Measurements from ENCODE around the gene ZNF280B. TPM values are rescaled to one million over a fixed set of nuclear protein-coding genes. Genes with fewer than 3 reads are reported as not detected.

The ZNF280B gene, protein sequence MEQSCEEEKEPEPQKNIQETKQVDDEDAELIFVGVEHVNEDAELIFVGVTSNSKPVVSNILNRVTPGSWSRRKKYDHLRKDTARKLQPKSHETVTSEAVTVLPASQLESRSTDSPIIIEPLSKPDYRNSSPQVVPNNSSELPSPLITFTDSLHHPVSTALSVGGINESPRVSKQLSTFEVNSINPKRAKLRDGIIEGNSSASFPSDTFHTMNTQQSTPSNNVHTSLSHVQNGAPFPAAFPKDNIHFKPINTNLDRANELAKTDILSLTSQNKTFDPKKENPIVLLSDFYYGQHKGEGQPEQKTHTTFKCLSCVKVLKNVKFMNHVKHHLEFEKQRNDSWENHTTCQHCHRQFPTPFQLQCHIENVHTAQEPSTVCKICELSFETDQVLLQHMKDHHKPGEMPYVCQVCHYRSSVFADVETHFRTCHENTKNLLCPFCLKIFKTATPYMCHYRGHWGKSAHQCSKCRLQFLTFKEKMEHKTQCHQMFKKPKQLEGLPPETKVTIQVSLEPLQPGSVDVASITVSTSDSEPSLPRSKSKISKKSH
- total RNA-seq, result 1 to 10 TPM; 2.4 to 2.7 TPM

- Mint-ChIP-seq H3K9me3 (peaks cover 8% of the 10 kb centered on the region), H3K27me3 (peaks cover 17% of the 10 kb centered on the region), H3K27ac (no peak within 1 kb of the TSS), H3K4me3 (peak within 1 kb of the TSS; percentile 87), H3K4me1 (peaks cover 15% of the 10 kb centered on the region), H3K36me3 (peaks cover 22% of the 10 kb centered on the region)
- ATAC-seq (ENCODE audit: low read depth) (peak; percentile 99), DNase-seq (peak; percentile 92)
- POLR2A ChIA-PET, result no interaction called here
These were observed at the start of gene ZNF280B for GRCh38 chr22:22508274-22509176. Gene ZNF280B (minus strand): TSS chr22:22508742. CDS start chr22:22489398, 19,344 bp downstream.

- no peaks in the 10 kb centered on the region for H3K9me3 Mint-ChIP-seq
- POLR2A ChIA-PET, result no interaction called here
- peaks cover 3% of the 10 kb centered on the region for H3K4me1 Mint-ChIP-seq
- DNase-seq, result no peak
- H3K27me3 Mint-ChIP-seq, result no peaks in the 10 kb centered on the region
- no peak overlapping the region for H3K4me3 Mint-ChIP-seq
- H3K36me3 Mint-ChIP-seq, result no peaks in the 10 kb centered on the region
- ATAC-seq (ENCODE audit: low read depth), result no peak
- H3K27ac Mint-ChIP-seq, result no peak overlapping the region
These were observed 48.7 kb upstream of the ZNF280B start for GRCh38 chr22:22556995-22557925.

DNA sequence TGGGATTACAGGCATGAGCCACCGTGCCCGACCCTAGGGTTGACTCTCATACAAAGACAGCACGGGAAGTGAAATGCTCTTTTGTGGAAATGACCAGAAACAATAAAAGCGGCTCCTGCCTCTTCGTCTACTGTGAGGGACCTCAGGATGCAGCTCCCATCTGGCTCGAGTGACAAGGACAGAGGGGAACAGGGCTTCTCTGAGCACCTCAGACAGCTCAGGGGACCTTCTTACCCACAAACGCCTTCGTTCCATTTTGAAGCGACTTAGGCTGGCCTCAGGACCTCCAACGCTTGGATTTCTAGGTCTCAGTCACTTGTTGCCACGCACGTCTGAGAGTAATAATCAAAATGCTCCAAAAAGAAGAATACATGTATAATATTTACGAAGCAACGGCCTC lies 48.0 kb upstream of the ZNF280B start:
- Mint-ChIP-seq H3K4me3 (no peak overlapping the region), H3K36me3 (no peaks in the 10 kb centered on the region), H3K27me3 (peaks cover 2% of the 10 kb centered on the region), H3K4me1 (peaks cover 3% of the 10 kb centered on the region), H3K27ac (no peak overlapping the region), H3K9me3 (no peaks in the 10 kb centered on the region)
- DNase-seq (no peak), ATAC-seq (ENCODE audit: low read depth) (no peak)
- POLR2A ChIA-PET, result no interaction called here

DNA sequence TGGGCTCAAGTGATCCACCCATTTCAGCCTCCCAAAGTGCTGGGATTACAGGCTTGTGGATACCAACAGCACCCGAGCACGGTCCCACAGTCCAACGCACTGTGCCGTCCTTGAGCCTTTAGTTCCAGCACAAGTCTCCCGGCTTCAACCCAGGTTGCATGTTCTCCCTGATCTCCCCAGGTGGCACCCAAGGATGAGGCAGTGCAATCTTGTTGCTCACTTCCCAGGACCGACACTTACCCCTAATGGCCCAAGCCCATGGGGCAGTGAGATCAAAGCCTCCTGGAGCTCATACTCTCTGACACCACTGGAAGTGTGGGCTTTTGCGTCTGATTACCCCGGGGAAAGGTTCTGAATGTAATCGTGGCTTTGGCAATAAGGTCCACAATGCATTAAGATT lies 47.1 kb upstream of the ZNF280B start:
- ATAC-seq (ENCODE audit: low read depth), result no peak
- H3K36me3 Mint-ChIP-seq, result no peaks in the 10 kb centered on the region
- H3K4me3 Mint-ChIP-seq, result no peak overlapping the region
- peaks cover 3% of the 10 kb centered on the region for H3K4me1 Mint-ChIP-seq
- DNase-seq, result no peak
- POLR2A ChIA-PET, result no interaction called here
- H3K9me3 Mint-ChIP-seq, result no peaks in the 10 kb centered on the region
- H3K27me3 Mint-ChIP-seq, result peaks cover 2% of the 10 kb centered on the region
- no peak overlapping the region for H3K27ac Mint-ChIP-seq

- DNase-seq (no peak), ATAC-seq (ENCODE audit: low read depth) (no peak)
- H3K36me3 Mint-ChIP-seq, result no peaks in the 10 kb centered on the region
- POLR2A ChIA-PET, result no interaction called here
- peaks cover 3% of the 10 kb centered on the region for H3K4me1 Mint-ChIP-seq
- H3K27ac Mint-ChIP-seq, result no peak overlapping the region
- H3K4me3 Mint-ChIP-seq, result no peak overlapping the region
- H3K27me3 Mint-ChIP-seq, result peaks cover 5% of the 10 kb centered on the region
- no peaks in the 10 kb centered on the region for H3K9me3 Mint-ChIP-seq
These were observed 46.2 kb upstream of the ZNF280B start for GRCh38 chr22:22554587-22555284.

DNA sequence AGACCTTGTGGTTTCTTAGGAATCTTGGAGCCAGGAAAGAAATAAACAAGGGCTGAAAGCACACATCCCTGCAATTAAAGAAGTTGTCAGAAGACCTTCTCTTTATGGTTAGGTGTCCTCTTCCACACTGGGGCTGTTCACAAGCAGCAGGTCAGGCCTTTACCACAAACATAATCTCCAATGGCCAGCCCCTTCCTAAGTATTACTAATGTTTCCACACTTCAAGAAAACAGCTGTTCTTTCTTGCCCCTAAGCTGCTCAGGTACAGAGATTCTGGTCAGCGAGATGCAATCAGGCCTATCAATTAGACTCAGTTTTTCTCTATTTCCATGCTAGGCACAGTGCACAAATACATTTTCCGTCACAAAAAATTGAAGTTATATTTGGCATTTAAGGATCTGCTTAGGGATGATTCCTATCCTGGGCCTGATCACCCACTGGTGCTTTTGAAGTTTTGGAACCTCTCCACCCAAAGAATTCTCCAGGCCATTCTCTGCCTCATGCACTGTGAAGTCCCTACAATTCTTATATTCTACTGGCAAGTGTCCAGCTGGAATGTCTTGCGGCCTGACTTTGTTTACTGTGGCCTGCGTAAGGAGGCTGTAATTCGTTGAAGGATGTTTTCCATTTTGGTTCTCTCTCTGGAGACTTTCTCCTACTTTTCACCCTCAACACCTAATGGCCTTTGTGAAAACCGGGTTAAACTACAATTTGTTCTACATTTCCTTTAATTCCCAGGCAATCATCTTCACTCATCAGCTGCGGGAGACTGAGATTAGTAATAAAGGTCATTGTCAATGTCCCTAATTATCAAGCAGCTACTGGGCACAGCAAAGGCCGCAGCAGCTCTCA lies 45.4 kb upstream of the ZNF280B start:
- no peak for ATAC-seq (ENCODE audit: low read depth)
- Mint-ChIP-seq H3K4me3 (no peak overlapping the region), H3K36me3 (no peaks in the 10 kb centered on the region), H3K4me1 (peaks cover 1% of the 10 kb centered on the region), H3K9me3 (no peaks in the 10 kb centered on the region), H3K27ac (no peak overlapping the region), H3K27me3 (peaks cover 7% of the 10 kb centered on the region)
- no peak for DNase-seq
- POLR2A ChIA-PET, result no interaction called here

GRCh38 chr22:22553141-22553540 lies 44.6 kb upstream of the ZNF280B start:
- Mint-ChIP-seq H3K27ac (no peak overlapping the region), H3K9me3 (no peaks in the 10 kb centered on the region), H3K36me3 (no peaks in the 10 kb centered on the region), H3K4me3 (no peak overlapping the region), H3K4me1 (no peaks in the 10 kb centered on the region), H3K27me3 (peaks cover 10% of the 10 kb centered on the region)
- POLR2A ChIA-PET, result no interaction called here
- DNase-seq (no peak), ATAC-seq (ENCODE audit: low read depth) (no peak)

GRCh38 chr22:22552630-22553029 lies 44.1 kb upstream of the ZNF280B start:
- H3K9me3 Mint-ChIP-seq, result no peaks in the 10 kb centered on the region
- H3K27ac Mint-ChIP-seq, result no peak overlapping the region
- no peak for ATAC-seq (ENCODE audit: low read depth)
- POLR2A ChIA-PET, result no interaction called here
- no peak for DNase-seq
- no peaks in the 10 kb centered on the region for H3K4me1 Mint-ChIP-seq
- H3K36me3 Mint-ChIP-seq, result no peaks in the 10 kb centered on the region
- H3K27me3 Mint-ChIP-seq, result peaks cover 10% of the 10 kb centered on the region
- H3K4me3 Mint-ChIP-seq, result no peak overlapping the region

GRCh38 chr22:22550789-22551434 lies 42.4 kb upstream of the ZNF280B start:
- ATAC-seq (ENCODE audit: low read depth), result no peak
- H3K27ac Mint-ChIP-seq, result no peak overlapping the region
- POLR2A ChIA-PET, result no interaction called here

GRCh38 chr22:22548910-22549309 lies 40.4 kb upstream of the ZNF280B start:
- no peak overlapping the region for H3K27ac Mint-ChIP-seq
- H3K36me3 Mint-ChIP-seq, result no peaks in the 10 kb centered on the region
- ATAC-seq (ENCODE audit: low read depth) (no peak), DNase-seq (no peak)
- no peak overlapping the region for H3K4me3 Mint-ChIP-seq
- H3K4me1 Mint-ChIP-seq, result no peaks in the 10 kb centered on the region
- POLR2A ChIA-PET, result no interaction called here
- H3K27me3 Mint-ChIP-seq, result peaks cover 13% of the 10 kb centered on the region
- H3K9me3 Mint-ChIP-seq, result no peaks in the 10 kb centered on the region

More at GRCh38 chr22:22550789-22551434, 42.4 kb upstream of the ZNF280B start:
- Mint-ChIP-seq H3K27me3 (peaks cover 13% of the 10 kb centered on the region), H3K9me3 (no peaks in the 10 kb centered on the region), H3K36me3 (no peaks in the 10 kb centered on the region), H3K4me1 (no peaks in the 10 kb centered on the region), H3K4me3 (no peak overlapping the region)
- DNase-seq, result no peak

DNA sequence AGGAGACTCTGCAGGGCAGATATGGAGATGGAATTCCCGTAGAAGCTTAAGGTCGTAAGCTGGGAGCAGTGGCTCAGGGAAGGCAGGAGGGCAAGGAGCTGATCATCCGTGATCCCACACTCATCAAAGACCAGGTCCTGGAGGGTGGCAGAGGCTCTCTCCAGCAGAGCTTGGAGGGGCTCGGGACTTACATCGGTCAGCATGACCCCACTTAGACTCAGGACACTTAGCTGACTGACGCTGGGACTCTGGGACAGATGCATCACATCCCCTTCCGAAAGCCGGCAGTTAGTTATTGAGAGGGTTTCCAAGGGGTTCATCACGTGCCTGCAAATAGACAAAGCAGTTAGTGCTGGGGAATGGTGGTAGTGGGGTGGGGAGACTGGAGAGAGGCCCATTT lies 39.8 kb upstream of the ZNF280B start:
- Mint-ChIP-seq H3K27me3 (peaks cover 16% of the 10 kb centered on the region), H3K36me3 (no peaks in the 10 kb centered on the region), H3K27ac (no peak overlapping the region), H3K4me3 (no peak overlapping the region), H3K4me1 (no peaks in the 10 kb centered on the region), H3K9me3 (no peaks in the 10 kb centered on the region)
- no peak for DNase-seq
- no peak for ATAC-seq (ENCODE audit: low read depth)
- POLR2A ChIA-PET, result no interaction called here
